Left ventricle myocardium superior (tissue), 1 donor: ENCODE data around the gene MCUB. TPM values are rescaled to one million over a fixed set of nuclear protein-coding genes. Genes with fewer than 3 reads are reported as not detected.

Source experiments
- ATAC-seq: fragments of 200-7000 bp; cut with Tn5 transposase; one replicate; pipeline ENCODE4 v1.9.1; 2020; ENCODE audit warnings: mild to moderate bottlenecking, moderate library complexity
- DNase-seq: peaks from one replicate; pipeline ENCODE4 v3.0.0-alpha.2; 2020
- intact Hi-C: fragments of 100-400 bp; cut with micrococcal nuclease; formaldehyde crosslinking; loops from one replicate; pipeline ENCODE4 v1.11.0; 2022
- total RNA-seq: library from RNA; stranded (reverse); fragmentation: NEBNext Ultra II Directional; extraction: Animal tissue kit (Norgen Biotek cat#: 25700); gene quantifications from one replicate; pipeline ENCODE4 v1.2.1, GENCODE V29; 2021
- donor health status: DM: no; HTN: yes; CAD: no; lungs with severe emphysema.

MCUB gene
- total RNA-seq, 1 donor from 2014 or later = 3.5 TPM

GRCh38 chr4:109614466-109614865 is 54.4 kb downstream of the MCUB start:
- intact Hi-C loops = no loop called here
- DNase-seq (no peak), ATAC-seq (no peak)

- intact Hi-C loops = no loop called here
- DNase-seq (no peak), ATAC-seq (no peak)
Measured at GRCh38 chr4:109615742-109616141, 55.7 kb downstream of the MCUB start.

- intact Hi-C loops = no loop called here
- DNase-seq = no peak
- no peak for ATAC-seq
Measured at GRCh38 chr4:109616243-109616642, 56.2 kb downstream of the MCUB start.

GRCh38 chr4:109622626-109623025 is 62.6 kb downstream of the MCUB start:
- DNase-seq = no peak
- no peak for ATAC-seq
- intact Hi-C loops = no loop called here

GRCh38 chr4:109624536-109624935 is 64.5 kb downstream of the MCUB start:
- DNase-seq (no peak), ATAC-seq (no peak)
- intact Hi-C loops = no loop called here

- ATAC-seq (no peak), DNase-seq (no peak)
- intact Hi-C loops = no loop called here
Measured at GRCh38 chr4:109627361-109627760, 67.3 kb downstream of the MCUB start.

- ATAC-seq = no peak
- intact Hi-C loops = no loop called here
- DNase-seq = no peak
Measured at GRCh38 chr4:109629775-109630174, 69.7 kb downstream of the MCUB start.

- no peak for DNase-seq
- intact Hi-C loops = no loop called here
Measured at GRCh38 chr4:109631532-109632108, 71.6 kb downstream of the MCUB start.

GRCh38 chr4:109640644-109641043 is 80.6 kb downstream of the MCUB start:
- ATAC-seq = no peak

More at GRCh38 chr4:109631532-109632108, 71.6 kb downstream of the MCUB start:
- no peak for ATAC-seq

GRCh38 chr4:109645874-109646710 is 86.0 kb downstream of the MCUB start:
- DNase-seq (no peak), ATAC-seq (no peak)
- intact Hi-C loops = no loop called here

More at GRCh38 chr4:109640644-109641043, 80.6 kb downstream of the MCUB start:
- no peak for DNase-seq
- intact Hi-C loops = no loop called here

GRCh38 chr4:109648266-109648996 is 88.4 kb downstream of the MCUB start:
- DNase-seq = no peak
- ATAC-seq = no peak
- intact Hi-C loops = no loop called here

GRCh38 chr4:109648997-109649575 is 89.0 kb downstream of the MCUB start:
- DNase-seq (no peak), ATAC-seq (no peak)
- intact Hi-C loops = no loop called here

- intact Hi-C loops = no loop called here
- no peak for ATAC-seq
- no peak for DNase-seq
Measured at GRCh38 chr4:109649872-109650271, 89.8 kb downstream of the MCUB start.

- DNase-seq (no peak), ATAC-seq (no peak)
- intact Hi-C loops = no loop called here
Measured at GRCh38 chr4:109655396-109655795, 95.3 kb downstream of the MCUB start.

GRCh38 chr4:109657854-109658418 is 97.9 kb downstream of the MCUB start:
- ATAC-seq (no peak), DNase-seq (no peak)
- intact Hi-C loops = no loop called here

GRCh38 chr4:109658871-109659410 is 98.9 kb downstream of the MCUB start:
- intact Hi-C loops = no loop called here
- DNase-seq = no peak
- ATAC-seq = no peak

GRCh38 chr4:109662116-109662515 is 102.1 kb downstream of the MCUB start:
- intact Hi-C loops = no loop called here
- ATAC-seq (no peak), DNase-seq (no peak)

- no peak for DNase-seq
- intact Hi-C loops = no loop called here
- ATAC-seq = no peak
Measured at GRCh38 chr4:109662771-109663170, 102.7 kb downstream of the MCUB start.

- intact Hi-C loops = no loop called here
- DNase-seq (no peak), ATAC-seq (no peak)
Measured at GRCh38 chr4:109665783-109666485, 105.9 kb downstream of the MCUB start.
